GM10847 (cell line): ENCODE measurements around the gene UFSP1.

ENCODE experiments used
- POLR2A ChIP-seq: IDR thresholded peaks from 2 replicates; pipeline ENCODE4 v1.6.1; 2011; ENCODE audit not compliant: insufficient read length; ENCODE audit errors: extremely low read depth

The UFSP1 gene

DNA sequence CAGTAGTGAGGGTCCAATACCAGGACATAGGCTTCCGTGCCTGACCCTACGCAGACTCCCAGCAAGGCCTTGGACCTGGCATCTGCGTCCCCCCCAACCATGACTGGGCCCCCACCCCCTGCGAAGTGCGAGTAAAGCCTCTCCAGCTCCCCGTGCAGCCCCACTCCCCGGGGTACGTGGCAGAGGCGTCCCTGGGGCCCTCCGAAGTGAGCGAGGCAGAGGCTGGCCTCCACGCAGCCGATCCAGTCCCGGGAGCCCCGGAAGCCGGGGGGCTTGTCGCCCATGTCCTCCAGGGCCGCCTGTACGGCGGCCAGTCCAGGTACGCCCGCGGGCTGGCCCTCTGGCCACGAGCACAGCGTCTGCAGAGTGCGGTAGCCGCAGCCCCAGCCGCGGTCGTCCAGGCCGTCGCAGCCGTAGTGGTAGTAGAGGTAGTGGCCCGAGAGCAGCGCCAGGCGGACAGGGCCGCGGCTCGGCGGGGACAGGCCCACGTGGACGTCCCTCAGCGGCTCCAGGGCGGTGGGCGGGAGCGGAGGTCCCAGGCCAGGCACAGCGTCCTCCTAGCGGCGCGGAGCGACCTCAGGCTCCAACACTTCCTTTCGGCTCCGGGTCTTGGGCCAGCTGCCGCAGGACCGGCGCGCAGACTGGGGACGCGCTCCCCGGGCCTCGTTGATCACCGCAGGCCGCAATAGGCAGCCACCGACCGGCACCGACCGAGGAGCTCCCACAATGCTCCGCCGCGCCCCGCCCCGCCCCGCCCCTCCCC lies at the start of gene UFSP1:
Gene UFSP1 (minus strand): TSS at position 728 of the 763 bp plus-strand sequence. CDS start 444 bp downstream, at position 284.
- TF ChIP-seq POLR2A, result no peak

DNA sequence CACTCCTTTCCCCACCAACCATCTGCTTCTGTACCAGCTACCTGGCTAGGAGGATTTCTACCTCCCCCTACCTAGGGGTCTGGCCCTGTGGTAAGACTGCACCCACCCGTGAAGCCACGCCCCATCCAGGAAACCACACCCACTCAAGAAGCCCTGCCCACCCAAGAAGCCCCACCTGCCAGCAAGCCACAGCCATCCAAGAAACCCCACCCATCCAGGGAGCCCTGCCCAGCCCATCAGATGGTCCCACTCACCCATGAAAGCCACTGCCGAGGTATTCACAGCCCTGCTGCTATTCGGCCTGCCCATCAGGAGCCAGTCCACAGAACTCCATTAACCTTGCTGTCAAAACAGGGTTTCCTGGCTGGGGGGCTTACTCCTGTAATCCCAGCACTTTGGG lies 44.2 kb upstream of the UFSP1 start:
- TF ChIP-seq POLR2A, result no peak

GRCh38 chr7:100929808-100930174 lies 40.3 kb upstream of the UFSP1 start:
- TF ChIP-seq POLR2A, result no peak

DNA sequence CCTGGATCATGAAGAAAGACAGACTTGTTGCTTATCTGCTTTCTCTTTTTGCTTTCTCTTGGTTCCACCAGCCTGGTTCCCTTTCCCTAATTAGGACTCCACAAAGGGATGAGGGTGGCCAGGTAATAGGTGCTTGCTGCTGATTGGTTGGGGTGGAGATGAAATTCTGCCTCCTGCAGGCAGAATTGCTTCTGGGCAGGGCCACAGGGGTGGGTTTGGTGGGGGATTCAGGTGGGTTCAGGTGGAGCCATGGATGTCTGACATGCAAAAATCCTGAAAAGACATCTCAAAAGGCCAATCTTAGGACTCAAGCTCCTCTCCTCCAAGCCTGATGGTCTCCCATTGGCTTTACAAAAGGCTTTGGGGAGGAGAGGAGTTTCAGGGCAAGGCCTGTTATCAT lies 31.5 kb upstream of the UFSP1 start:
- TF ChIP-seq POLR2A, result no peak

DNA sequence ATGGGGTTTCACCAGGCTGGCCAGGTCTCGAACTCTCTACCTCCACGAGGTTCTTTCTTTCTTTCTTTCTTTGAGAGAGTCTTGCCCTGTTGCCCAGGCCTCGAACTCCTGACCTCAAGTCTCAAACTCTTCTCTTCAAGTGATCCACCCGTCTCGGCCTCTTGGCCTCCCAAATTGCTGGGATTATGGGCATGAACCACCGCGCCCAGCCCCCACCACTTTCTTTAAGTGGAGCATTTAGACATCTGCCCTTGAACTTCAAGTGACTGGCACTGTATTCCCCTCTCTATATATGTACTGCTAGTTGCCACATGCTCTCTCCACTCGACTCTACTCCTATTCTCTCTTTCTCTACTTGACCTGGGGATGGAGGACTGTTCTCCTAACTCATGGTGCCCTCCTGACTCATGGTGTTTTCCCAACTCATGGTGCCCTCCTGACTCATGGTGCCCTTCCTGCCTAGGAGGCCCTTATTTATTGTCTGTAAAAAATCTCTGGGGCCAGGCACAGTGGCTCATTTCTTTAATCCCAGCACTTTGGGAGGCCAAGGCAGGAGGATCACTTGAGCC lies 25.4 kb upstream of the UFSP1 start:
- no peak for TF ChIP-seq POLR2A

DNA sequence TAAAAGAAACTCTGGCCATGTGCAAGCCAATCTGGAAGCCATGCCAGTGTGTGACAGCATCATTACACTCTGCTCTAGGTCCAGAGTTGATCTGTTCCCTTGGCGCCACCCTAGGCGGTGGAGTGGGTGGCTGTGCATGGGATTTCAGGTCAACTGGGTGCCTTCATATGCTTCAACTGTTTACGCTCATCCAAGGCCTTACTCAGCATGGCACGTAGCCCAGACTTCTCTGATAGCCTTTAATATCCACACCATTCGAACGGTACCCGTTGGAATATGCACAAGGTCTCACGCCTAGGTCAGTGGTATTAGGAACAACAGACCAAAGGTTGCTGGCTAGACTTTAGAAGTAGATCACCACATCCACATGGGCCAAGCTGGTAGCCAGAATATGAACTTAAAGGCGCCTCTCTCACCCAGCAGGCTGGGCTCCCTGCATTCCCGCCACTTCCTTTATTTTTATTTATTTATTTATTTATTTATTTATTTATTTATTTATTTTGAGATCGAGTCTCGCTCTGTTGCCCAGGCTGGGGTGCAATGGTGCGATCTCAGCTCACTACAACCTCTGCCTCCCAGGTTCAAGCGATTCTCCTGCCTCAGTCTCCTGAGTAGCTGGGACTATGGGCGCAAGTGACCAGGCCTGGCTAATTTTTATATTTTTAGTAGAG lies 24.8 kb upstream of the UFSP1 start:
- no peak for TF ChIP-seq POLR2A

- no peak for TF ChIP-seq POLR2A
These were observed 22.0 kb upstream of the UFSP1 start for GRCh38 chr7:100911484-100911883.

DNA sequence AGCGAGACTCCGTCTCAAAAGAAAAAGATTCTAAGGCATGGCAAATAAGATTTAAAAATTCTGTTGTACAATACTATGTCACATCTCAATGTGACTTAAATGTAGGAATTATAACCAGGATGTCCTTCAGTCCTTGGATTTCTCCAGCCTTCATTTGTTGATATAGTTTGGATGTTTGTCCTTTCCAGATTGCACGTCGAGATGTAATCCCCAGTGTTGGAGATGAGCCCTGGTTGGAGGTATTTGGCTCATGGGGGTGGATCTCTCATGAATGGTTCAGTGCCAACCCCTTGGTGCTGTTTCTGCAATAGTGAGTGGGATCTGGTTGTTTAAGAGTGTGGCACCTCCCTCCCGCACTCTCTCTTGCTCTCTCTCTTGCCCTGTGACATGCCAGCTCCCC lies 19.0 kb upstream of the UFSP1 start:
- TF ChIP-seq POLR2A, result no peak

- no peak for TF ChIP-seq POLR2A
These were observed 13.1 kb upstream of the UFSP1 start for GRCh38 chr7:100902638-100903037.

- TF ChIP-seq POLR2A, result no peak
These were observed 12.4 kb upstream of the UFSP1 start for GRCh38 chr7:100901921-100902332.

DNA sequence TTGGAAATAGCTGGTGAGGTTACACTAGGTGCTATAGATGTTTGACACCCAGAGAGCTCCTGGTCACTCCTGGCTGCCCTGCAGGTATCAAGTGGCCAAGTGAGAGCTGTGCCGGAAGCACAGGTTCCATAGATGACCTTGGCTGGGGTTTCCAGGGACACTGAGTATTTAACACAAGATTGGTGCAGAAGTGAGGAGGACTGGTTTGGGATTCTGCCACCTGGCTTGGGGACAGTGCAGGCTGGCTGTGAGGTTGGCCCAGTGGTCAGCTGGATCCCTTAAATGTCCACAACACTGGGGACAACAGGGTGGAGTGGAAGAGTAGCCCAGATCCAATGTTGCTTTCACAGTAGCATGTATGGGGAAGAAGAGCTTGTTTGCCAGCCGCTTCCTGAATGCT lies 11.5 kb upstream of the UFSP1 start:
- TF ChIP-seq POLR2A, result no peak

DNA sequence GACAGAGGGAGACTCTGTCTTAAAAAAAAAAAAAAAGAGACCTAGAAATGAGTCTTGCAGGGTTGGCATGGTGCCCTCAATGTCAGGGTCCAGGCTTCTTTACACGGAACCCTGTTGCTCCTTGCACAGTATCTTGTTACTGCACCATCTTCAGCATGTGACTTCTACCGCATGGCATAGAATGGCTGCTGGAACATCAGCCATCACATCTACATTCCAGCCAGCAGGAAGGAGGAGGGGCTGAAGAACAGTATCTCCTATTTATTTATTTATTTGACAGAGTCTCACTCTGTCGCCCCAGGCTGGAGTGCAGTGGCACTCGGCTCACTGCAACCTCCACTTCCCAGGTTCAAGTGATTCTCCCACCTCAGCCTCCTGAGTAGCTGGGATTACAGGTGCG lies 9.9 kb upstream of the UFSP1 start:
- no peak for TF ChIP-seq POLR2A

DNA sequence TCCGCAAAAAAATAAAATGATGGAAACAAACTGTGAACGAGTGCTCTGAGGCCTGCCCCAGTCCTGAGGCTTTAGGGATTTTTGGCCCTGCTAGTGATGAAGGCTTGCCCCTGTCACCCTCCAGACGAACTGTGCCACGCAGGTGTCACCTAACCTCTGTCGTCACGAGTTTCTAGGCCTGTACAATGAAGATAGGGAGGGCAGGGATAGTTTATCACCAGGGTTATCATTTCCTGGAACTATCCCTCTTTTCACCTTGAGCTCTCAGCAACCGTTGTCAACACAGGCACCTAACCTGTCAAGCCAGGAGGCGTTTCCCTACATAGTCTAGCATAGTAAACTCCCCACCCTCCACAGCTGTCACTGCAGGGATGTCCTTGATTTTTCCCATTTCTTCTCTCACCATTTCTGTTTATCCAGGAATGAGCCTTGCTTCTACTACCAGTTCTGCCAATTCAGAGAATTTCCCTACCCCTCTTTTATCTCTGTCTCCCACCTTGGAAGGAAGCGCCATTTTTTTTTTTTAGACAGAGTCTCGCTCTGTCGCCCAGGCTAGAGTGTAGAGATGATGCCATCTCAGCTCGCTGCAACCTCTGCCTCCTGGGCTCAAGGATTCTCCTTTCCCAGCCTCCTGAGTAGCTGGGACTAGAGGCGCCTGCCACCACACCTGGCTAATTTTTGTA lies 8.4 kb upstream of the UFSP1 start:
- TF ChIP-seq POLR2A, result no peak

- TF ChIP-seq POLR2A, result no peak
These were observed 7.5 kb upstream of the UFSP1 start for GRCh38 chr7:100896732-100897608.
